ENCODE measurements around the gene GPR6.

GPR6 gene

DNA sequence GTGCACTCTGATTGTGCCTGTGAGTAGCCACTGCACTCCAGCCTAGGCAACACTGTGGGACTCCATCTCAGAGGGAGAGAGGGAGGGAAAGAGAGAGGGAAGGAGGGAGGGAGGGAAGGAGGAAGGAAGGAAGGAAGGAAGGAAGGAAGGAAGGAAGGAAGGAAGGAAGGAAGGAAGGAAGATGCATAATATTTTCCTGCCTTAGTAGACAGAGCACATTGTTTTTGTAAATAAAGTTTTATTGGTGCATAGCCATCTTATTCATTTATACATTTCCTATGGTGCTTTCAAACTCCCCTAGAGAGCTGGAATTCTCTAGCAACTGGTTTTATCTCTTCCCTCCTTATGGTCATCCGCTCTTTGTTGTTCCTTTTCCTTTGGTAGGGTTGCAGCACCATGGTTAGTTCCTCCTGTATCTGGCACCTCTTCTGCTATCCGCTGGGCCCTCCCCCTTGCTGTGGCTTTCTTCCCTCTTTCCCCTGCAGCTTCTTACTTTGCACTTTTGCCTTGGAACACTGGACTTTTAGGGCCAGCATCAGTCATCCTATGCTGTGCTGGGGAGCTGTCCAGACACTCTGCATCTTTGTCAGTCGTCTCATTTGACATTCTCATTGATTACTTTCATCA lies 20.2 kb downstream of the GPR6 start:
- TF ChIP-seq, protein P1, sequence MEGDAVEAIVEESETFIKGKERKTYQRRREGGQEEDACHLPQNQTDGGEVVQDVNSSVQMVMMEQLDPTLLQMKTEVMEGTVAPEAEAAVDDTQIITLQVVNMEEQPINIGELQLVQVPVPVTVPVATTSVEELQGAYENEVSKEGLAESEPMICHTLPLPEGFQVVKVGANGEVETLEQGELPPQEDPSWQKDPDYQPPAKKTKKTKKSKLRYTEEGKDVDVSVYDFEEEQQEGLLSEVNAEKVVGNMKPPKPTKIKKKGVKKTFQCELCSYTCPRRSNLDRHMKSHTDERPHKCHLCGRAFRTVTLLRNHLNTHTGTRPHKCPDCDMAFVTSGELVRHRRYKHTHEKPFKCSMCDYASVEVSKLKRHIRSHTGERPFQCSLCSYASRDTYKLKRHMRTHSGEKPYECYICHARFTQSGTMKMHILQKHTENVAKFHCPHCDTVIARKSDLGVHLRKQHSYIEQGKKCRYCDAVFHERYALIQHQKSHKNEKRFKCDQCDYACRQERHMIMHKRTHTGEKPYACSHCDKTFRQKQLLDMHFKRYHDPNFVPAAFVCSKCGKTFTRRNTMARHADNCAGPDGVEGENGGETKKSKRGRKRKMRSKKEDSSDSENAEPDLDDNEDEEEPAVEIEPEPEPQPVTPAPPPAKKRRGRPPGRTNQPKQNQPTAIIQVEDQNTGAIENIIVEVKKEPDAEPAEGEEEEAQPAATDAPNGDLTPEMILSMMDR (IDR thresholded peaks at IDR 0.05; ENCODE audit: extremely low read depth, missing control alignments): no peak
- no peak for DNase-seq (ENCODE audit: low spot score)

DNA sequence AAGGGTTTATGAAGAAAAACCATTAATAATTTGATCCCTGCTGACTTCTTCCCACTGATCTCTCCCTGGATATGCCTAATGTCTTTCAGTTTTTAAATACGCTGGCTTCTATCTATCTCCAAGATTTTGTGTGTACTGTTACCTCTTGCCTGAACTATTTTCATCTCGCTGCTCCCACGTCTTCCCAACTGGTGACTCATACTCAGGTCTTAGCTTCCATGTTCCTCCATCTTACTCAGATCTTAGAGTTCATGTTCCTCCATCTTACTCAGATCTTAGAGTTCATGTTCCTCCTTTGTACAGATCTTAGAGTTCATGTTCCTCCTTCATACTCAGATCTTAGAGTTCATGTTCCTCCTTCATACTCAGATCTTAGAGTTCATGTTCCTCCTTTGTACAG lies 21.6 kb downstream of the GPR6 start:
- TF ChIP-seq, protein P1 (IDR thresholded peaks at IDR 0.05; ENCODE audit: extremely low read depth, missing control alignments): no peak

DNA sequence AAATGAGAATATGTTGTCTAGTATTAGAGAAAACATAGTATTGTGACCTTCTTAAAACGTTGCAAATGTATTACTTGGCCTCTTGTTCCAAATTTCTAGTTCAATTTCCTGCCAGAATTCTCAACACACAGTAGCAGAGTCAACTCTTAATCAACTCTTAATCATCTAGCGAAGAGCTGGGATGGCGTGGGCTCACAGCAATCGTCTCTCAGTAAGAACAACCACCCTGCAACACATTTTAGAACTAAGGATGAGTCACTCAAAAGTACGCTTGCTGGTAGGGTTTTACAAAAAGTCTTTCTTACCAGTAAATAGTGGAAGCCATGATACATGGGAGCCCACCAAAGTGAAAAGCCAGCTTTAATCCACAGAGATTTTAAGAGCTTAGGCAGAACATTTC lies 24.6 kb downstream of the GPR6 start:
- TF ChIP-seq, protein P1 (IDR thresholded peaks at IDR 0.05; ENCODE audit: extremely low read depth, missing control alignments): no peak
- DNase-seq (ENCODE audit: low spot score): no peak

More for the DNA sequence above, 21.6 kb downstream of the GPR6 start:
- DNase-seq (ENCODE audit: low spot score): no peak

DNA sequence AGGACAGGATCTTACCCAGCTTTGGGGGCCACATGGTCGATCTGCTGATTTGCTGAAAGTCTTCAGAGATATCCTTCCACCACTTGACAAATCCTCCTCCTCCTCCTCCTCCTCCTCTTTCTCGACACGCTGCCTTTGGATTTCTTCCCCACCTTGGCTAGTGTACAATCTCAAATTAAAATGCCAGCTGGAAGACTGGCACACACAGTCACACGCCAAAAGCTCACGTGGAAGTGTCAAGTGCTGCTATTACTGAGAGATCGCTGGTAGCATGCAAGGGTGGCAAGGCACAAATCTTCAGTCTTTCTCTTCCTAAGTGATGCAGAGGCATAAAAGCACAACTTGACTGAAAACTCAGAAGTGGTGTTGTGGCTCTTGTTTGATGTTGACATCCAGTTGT lies 35.3 kb downstream of the GPR6 start:
- TF ChIP-seq, protein P1 (IDR thresholded peaks at IDR 0.05; ENCODE audit: extremely low read depth, missing control alignments): no peak
- DNase-seq (ENCODE audit: low spot score): no peak

DNA sequence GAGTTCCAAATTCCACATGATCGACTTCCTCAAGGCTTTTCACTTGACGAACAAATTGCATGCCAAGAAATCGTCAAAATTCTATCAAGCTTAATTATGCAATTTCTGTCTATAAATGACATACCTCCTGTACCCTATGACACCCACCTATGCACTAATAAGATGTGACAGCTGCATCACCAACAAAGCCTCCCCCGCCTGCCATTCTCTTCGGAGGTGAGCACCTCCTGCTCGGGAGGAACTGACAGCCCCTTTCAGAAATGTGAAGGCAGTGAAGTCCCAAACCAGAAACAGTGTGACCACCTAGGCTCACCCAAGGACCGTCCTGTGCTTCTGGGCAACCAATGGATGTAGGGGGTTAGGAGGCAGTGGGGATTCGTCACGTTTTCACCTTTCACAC lies 37.1 kb downstream of the GPR6 start:
- no peak for DNase-seq (ENCODE audit: low spot score)
- TF ChIP-seq, protein P1 (IDR thresholded peaks at IDR 0.05; ENCODE audit: extremely low read depth, missing control alignments): no peak

DNA sequence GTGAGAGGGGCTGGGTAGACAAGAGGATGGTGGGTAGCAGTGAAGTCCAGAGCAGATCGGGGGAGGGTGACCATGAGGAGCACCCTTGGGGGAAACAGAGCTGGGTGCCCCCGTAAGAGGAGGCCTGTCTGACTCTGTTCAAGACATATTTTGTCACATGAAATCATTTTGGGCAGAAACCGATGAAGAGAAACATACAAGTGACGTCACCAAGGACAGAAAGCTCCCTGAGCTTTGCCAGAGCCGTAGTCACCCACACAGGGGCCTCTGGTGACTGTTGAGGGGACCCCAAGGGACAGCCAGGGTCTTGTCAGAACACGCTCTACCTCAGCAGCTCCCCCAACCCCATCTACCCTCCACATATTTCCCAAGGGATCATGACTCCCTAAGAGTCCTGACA lies 39.2 kb downstream of the GPR6 start:
- DNase-seq (ENCODE audit: low spot score): no peak
- TF ChIP-seq, protein P1 (IDR thresholded peaks at IDR 0.05; ENCODE audit: extremely low read depth, missing control alignments): no peak

DNA sequence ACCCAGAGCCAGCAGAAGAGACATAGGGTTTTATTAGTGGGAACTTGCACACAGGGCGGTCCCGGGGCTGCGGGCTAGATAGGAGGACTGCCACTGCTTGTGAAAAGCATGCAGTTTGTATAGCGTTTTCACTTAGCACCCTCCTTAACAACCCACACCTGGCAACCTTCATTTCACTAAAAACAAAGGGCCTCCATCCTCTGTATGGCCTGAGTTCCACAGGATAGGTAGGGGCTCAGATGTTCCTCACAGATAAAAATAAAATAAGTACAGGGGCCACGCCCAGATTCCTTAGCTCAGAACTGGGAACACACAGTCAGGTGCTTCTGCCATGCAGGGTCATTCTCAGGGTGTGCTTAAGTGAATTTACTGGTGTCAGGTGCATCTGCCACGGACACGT lies 39.8 kb downstream of the GPR6 start:
- no peak for DNase-seq (ENCODE audit: low spot score)
- TF ChIP-seq, protein P1 (IDR thresholded peaks at IDR 0.05; ENCODE audit: extremely low read depth, missing control alignments): no peak

Measured in GM20000 (cell line).